GM19463 (cell line): ENCODE measurements around the gene PFKM.

Experiments
- ATAC-seq: cut with Tn5 transposase; IDR thresholded peaks from one replicate; pipeline ENCODE4 v1.9.1; 2021; ENCODE audit warnings: mild to moderate bottlenecking, moderate library complexity; ENCODE audit not compliant: unreplicated experiment

PFKM gene

GRCh38 chr12:48119078-48119833 lies at the start of gene PFKM:
Gene PFKM (plus strand): TSS chr12:48119364. CDS start chr12:48122775, 3,411 bp downstream.
- ATAC-seq, result peak; percentile 100

GRCh38 chr12:48070033-48070432 lies 49.1 kb upstream of the PFKM start:
- no peak for ATAC-seq

GRCh38 chr12:48070731-48071130 lies 48.4 kb upstream of the PFKM start:
- ATAC-seq, result no peak

DNA sequence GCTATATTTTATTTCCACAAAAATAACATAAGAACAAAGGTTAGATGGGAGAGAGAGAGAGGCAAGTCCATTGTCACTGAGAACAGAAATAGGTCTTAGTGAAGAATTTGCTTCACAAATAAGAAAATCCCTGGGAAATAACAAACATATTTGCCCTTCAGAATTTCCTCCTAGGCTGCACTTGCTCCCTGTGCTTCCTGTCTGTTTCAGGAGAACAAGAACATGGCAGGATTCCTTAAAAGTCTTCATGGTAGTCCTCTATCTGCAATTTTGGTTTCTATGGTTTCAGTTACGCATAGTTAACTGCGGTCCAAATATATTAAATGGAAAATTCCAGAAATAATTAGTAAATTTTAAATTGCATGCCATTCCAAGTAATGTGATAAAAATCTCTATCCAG lies 47.4 kb upstream of the PFKM start:
- ATAC-seq, result no peak

GRCh38 chr12:48072266-48072665 lies 46.9 kb upstream of the PFKM start:
- no peak for ATAC-seq

- ATAC-seq, result no peak
Observed at GRCh38 chr12:48074266-48074665, 44.9 kb upstream of the PFKM start.

- no peak for ATAC-seq
Observed at GRCh38 chr12:48075832-48076231, 43.3 kb upstream of the PFKM start.

- ATAC-seq, result no peak
Observed at GRCh38 chr12:48077111-48077510, 42.1 kb upstream of the PFKM start.

DNA sequence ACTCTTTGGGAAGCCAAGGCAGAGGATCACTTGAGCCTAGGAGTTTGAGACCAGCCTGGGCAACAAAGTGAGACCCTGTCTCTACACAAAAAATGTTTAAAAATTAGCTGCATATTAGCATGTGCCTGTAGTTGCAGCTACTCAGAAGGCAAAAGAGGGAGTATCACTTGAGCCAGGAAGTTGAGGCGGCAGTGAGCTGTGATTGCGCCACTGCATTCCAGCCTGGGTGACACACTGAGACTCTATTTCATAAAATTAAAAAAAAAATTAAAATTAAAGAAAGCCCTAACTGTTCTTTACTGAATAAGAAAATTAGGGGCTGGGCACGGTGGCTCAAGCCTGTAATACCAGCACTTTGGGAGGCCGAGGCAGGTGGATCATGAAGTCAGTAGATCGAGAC lies 40.3 kb upstream of the PFKM start:
- no peak for ATAC-seq

GRCh38 chr12:48080285-48080684 lies 38.9 kb upstream of the PFKM start:
- ATAC-seq, result no peak

GRCh38 chr12:48080821-48081220 lies 38.3 kb upstream of the PFKM start:
- no peak for ATAC-seq

- ATAC-seq, result no peak
Observed at GRCh38 chr12:48084066-48084465, 35.1 kb upstream of the PFKM start.

DNA sequence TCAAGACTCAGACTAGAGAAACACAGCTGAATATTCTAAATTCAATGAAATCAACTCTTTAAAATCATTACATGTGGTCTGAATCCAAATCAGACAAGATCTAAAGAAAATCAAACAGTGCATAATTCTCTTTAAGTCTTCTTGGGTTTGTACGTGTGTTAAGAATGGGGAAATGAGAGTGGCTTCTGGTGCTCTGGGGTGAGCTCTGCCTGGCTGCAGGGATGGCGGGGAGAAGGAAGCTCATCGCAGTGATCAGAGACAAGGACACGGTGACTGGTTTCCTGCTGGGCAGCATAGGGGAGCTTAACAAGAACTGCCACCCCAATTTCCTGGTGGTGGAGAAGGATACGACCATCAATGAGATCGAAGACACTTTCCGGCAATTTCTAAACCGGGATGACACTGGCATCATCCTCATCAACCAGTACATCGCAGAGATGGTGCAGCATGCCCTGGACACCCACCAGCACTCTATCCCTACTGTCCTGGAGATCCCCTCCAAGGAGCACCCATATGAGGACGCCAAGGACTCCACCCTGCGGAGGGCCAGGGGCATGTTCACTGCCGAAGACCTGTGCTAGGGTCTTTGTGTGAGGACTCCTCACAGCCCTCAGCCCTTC lies 34.2 kb upstream of the PFKM start:
- no peak for ATAC-seq

GRCh38 chr12:48086327-48086726 lies 32.8 kb upstream of the PFKM start:
- no peak for ATAC-seq

- ATAC-seq, result no peak
Observed at GRCh38 chr12:48092611-48093010, 26.6 kb upstream of the PFKM start.

GRCh38 chr12:48104531-48104930 lies 14.6 kb upstream of the PFKM start:
- no peak for ATAC-seq

DNA sequence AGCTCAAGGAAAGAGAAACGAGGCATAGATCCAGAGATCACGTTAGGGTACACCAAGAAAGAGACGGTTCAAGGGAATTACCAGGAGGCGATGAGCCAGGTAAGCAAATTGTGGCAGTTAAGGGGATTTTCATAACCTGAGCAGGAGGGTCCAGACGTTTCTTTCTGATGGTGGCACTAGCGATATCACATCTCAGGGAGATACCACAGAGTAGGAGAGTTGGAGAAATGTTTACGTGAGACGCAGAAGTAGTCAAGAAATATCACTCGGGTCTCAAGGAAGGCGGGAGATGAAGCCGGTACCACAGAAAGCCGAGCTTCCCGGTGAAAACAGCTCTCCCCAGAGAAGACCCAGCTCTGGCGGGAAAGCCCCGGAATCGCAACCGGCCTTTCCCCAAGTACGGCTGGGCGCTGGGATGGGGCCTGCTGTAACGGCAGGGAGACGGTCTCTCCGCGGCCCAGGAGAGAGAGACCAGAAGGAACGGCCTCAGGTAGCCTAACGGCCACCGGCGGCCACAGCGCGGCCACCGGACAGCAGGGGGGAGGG lies 13.8 kb upstream of the PFKM start:
- peak; percentile 25 for ATAC-seq

DNA sequence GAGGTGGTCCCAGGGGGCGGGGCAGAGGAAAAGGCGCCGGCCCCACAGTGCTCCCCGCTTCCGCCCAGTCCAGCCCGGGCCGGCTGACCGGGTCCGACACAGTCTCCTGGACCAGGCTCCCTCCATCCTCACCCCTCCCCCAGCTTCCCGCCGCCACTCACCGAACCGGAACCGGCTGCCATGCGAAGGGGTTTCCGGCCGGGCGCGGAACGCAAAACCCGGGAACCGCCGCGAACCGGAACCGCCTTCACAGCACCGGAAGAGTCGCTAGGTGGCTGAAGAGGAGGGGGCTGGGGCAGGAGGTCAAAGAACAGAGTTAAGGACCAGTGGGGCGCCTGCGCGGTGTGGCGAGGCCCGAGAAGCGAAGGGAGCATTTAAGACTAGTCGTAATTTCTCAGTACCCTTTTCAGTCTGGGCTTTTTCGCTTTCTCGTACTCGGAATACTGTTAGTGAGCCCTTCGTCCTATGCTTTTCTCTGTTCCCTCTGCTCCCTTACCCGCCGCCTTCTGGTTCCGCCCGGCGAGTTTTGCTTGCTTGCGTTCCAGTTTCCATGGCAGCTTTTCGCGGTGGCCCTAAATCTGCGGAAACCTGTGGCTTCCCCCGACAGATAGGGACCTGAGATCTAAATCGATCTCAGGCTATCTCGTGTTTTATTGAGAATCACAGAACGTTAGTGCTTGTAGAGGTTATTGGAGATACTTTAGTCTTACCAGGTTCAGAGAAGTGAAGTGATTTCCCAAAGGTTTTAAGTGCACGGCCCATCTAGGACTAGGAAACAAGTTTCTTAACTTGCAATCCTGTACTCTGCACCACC lies 13.1 kb upstream of the PFKM start, which contains the start of gene SENP1:
Gene SENP1, minus strand, starts transcription at position 213 of the 814 bp plus-strand sequence. CDS start 4,607 bp downstream, outside the sequence.
- ATAC-seq, result peak; percentile 69

DNA sequence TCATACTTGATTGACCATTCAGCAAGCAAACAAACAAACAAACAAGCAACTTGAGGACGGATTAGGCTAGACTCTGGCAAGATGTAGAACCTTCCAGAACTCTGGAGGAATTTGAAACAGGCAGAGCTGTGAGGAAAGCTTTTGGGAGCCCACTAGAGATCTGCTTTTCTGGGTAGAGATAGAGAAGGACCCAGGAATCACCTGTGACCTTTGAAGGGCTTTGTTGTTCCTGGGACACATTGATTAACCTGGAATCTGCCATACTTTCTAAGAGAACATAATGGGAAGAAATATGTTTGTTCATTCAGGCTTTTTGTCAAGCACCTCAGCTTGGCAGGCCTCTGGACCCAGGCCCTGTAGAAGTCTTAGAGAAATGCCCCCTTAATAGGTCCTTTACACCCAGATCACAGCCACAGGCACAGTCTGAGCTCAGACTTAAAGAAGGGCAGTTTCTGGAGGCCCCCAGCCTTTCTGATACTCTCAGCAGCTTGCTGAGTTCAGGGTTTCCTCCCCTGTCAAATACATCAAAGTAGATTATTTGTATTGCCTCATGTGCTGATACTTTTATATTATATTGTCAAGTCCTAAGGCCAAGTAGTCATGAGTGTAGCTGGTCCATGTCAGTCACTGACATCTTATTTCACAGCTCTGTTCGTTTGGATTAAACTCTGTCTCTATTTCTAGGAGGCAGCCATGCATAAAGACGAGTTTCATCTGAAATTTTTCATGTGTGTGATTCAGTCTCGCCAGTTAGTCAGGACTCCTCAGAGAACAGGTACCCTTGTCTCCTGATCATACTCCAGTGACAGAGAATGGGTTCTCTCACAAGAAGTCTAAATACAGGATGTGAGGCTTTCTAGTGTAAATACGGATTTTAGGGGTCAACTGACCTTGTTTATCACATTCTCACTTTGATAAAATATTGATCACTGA lies 12.2 kb upstream of the PFKM start:
- no peak for ATAC-seq

DNA sequence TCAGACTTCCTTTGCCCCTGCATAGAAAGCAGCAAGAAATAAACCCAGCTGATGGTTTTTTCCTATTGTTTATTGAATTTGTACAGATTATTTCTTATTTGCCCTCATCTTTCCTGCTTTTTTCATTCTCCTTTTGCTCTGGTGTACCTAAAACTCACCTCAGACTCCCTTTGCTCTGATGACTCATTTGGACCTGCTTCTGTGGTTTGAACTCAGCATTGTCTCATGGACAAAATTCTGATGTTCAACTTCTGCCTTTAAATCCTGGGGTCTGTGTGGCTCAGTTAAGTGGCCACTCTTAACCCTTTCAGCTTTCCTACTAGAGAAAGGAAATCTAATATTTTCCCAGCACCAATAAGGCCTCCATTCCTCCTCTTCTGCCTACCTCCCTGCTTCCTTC lies 9.7 kb upstream of the PFKM start:
- no peak for ATAC-seq
